ENCODE measurements around the gene PLEKHA4.

PLEKHA4 gene

GRCh38 chr19:48907671-48908070 lies 39.3 kb upstream of the PLEKHA4 start:
- no peak for TF ChIP-seq FOXM1 (IDR thresholded peaks at IDR 0.05; ENCODE audit: borderline replicate concordance, low read depth)
- no peak for TF ChIP-seq ZBTB7A (IDR thresholded peaks at IDR 0.05; ENCODE audit: low read depth)
- no peak for TF ChIP-seq NFIC (IDR thresholded peaks at IDR 0.05)
- TF ChIP-seq REST (IDR thresholded peaks at IDR 0.05; ENCODE audit: low read depth): no peak
- TF ChIP-seq TEAD4 (IDR thresholded peaks at IDR 0.05): no peak
- TF ChIP-seq, protein P1, sequence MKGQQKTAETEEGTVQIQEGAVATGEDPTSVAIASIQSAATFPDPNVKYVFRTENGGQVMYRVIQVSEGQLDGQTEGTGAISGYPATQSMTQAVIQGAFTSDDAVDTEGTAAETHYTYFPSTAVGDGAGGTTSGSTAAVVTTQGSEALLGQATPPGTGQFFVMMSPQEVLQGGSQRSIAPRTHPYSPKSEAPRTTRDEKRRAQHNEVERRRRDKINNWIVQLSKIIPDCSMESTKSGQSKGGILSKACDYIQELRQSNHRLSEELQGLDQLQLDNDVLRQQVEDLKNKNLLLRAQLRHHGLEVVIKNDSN (IDR thresholded peaks at IDR 0.05): no peak
- TF ChIP-seq CEBPB (IDR thresholded peaks at IDR 0.05): no peak
- TF ChIP-seq CREB1 (IDR thresholded peaks at IDR 0.05; ENCODE audit: low read depth): no peak

GRCh38 chr19:48906324-48906723 lies 37.9 kb upstream of the PLEKHA4 start:
- TF ChIP-seq CREB1 (IDR thresholded peaks at IDR 0.05; ENCODE audit: low read depth): no peak
- TF ChIP-seq, protein P1 (IDR thresholded peaks at IDR 0.05): no peak
- TF ChIP-seq RAD21 (IDR thresholded peaks at IDR 0.05; ENCODE audit: low read depth): no peak
- TF ChIP-seq TAF1 (IDR thresholded peaks at IDR 0.05; ENCODE audit: low read depth): no peak

- TF ChIP-seq TAF1 (IDR thresholded peaks at IDR 0.05; ENCODE audit: low read depth) (no peak), FOXM1 (IDR thresholded peaks at IDR 0.05; ENCODE audit: borderline replicate concordance, low read depth) (no peak), NFIC (IDR thresholded peaks at IDR 0.05) (no peak), EP300 (IDR thresholded peaks at IDR 0.05; ENCODE audit: borderline replicate concordance) (no peak), YY1 (IDR thresholded peaks at IDR 0.05; ENCODE audit: low read depth) (no peak), RAD21 (IDR thresholded peaks at IDR 0.05; ENCODE audit: low read depth) (no peak), CREB1 (IDR thresholded peaks at IDR 0.05; ENCODE audit: low read depth) (no peak), ZBTB7A (IDR thresholded peaks at IDR 0.05; ENCODE audit: low read depth) (no peak), CEBPB (IDR thresholded peaks at IDR 0.05) (no peak), REST (IDR thresholded peaks at IDR 0.05; ENCODE audit: low read depth) (no peak), TCF12 (IDR thresholded peaks at IDR 0.05; ENCODE audit: low read depth) (no peak), EGR1 (IDR thresholded peaks at IDR 0.05) (no peak), TEAD4 (IDR thresholded peaks at IDR 0.05) (no peak)
- TF ChIP-seq, protein P1 (IDR thresholded peaks at IDR 0.05): no peak
- TF ChIP-seq, protein P2, sequence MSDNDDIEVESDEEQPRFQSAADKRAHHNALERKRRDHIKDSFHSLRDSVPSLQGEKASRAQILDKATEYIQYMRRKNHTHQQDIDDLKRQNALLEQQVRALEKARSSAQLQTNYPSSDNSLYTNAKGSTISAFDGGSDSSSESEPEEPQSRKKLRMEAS (IDR thresholded peaks at IDR 0.05): no peak
These were observed 37.2 kb upstream of the PLEKHA4 start for GRCh38 chr19:48905664-48906063.

DNA sequence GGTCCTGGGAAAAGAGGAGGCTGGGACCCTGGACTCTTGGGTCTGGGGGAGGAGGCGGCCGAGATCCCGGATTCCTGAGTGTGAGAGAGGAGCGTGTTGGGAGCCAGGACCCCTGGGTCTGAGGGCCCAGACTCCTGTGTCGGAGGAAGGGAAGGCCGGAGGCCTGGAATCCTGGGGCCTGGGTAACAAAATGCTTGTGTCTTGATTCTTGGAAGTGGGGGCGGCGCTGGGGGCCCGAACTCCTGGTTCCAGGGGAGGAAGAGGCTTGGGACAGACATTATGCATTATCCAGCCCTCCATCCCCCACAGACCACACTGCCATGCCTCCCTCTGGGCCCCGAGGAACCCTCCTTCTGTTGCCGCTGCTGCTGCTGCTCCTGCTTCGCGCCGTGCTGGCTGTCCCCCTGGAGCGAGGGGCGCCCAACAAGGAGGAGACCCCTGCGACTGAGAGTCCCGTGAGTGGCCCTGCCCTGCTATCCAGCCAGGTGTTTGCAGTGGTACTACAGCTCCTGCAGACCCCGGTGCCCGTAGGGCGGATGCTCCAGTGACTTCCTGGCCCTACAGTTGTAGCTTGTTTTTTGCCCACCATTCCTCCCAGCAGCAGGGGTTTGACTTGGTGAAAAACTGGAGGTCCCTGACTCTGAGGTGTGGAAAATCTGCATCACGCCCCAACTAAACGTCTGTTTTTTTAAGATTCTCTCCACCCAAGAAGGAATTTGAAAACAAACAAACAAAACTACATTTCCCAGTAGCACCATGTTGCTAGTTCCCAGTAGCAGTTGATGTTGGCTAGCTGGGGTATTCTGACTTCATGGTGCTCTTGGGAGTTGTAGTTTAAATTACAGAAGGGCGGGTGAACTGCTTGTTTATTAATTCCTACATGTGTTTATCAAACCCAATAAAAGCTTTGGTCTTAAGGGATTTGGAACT lies 32.3 kb upstream of the PLEKHA4 start:
- TF ChIP-seq CREB1 (IDR thresholded peaks at IDR 0.05; ENCODE audit: low read depth): no peak
- no peak for TF ChIP-seq TCF12 (IDR thresholded peaks at IDR 0.05; ENCODE audit: low read depth)
- TF ChIP-seq FOXM1 (IDR thresholded peaks at IDR 0.05; ENCODE audit: borderline replicate concordance, low read depth): no peak
- peak; percentile 35; the same call in 1 of the 2 replicates for TF ChIP-seq ZBTB7A (IDR thresholded peaks at IDR 0.05; ENCODE audit: low read depth)
- 0 out of 2 replicates have a peak, but pooled peaks have one; percentile 1 for TF ChIP-seq TAF1 (IDR thresholded peaks at IDR 0.05; ENCODE audit: low read depth)
- TF ChIP-seq CEBPB (IDR thresholded peaks at IDR 0.05): no peak

GRCh38 chr19:48899781-48900476 lies 31.5 kb upstream of the PLEKHA4 start, which contains the start of gene NUCB1:
TSS of gene NUCB1 (plus strand) at chr19:48900312. CDS start at chr19:48900797, 485 bp downstream.
- TF ChIP-seq FOXM1 (IDR thresholded peaks at IDR 0.05; ENCODE audit: borderline replicate concordance, low read depth) (no peak; the same call in 1 of the 2 replicates), TAF1 (IDR thresholded peaks at IDR 0.05; ENCODE audit: low read depth) (peak; percentile 54), YY1 (IDR thresholded peaks at IDR 0.05; ENCODE audit: low read depth) (peak; percentile 72), EP300 (IDR thresholded peaks at IDR 0.05; ENCODE audit: borderline replicate concordance) (no peak), EGR1 (IDR thresholded peaks at IDR 0.05) (no peak), NFIC (IDR thresholded peaks at IDR 0.05) (no peak; the same call in 1 of the 2 replicates), RAD21 (IDR thresholded peaks at IDR 0.05; ENCODE audit: low read depth) (0 out of 2 replicates have a peak, but pooled peaks have one; percentile 14), CEBPB (IDR thresholded peaks at IDR 0.05) (no peak), CREB1 (IDR thresholded peaks at IDR 0.05; ENCODE audit: low read depth) (peak; percentile 44), TCF12 (IDR thresholded peaks at IDR 0.05; ENCODE audit: low read depth) (peak; percentile 42; the same call in 1 of the 2 replicates), TEAD4 (IDR thresholded peaks at IDR 0.05) (no peak), REST (IDR thresholded peaks at IDR 0.05; ENCODE audit: low read depth) (no peak), ZBTB7A (IDR thresholded peaks at IDR 0.05; ENCODE audit: low read depth) (no peak)
- TF ChIP-seq, protein P1 (IDR thresholded peaks at IDR 0.05): 0 out of 2 replicates have a peak, but pooled peaks have one; percentile 30
- TF ChIP-seq, protein P2 (IDR thresholded peaks at IDR 0.05): peak; percentile 93
